Caco-2 (cell line): ENCODE data around the gene GPR6. TPM values are rescaled to one million over a fixed set of nuclear protein-coding genes. Genes with fewer than 3 reads are reported as not detected.

Experiments used
- BruUV-seq: library from RNA; stranded (reverse); fragments of 400-500 nt; replicated peaks from 2 replicates; lab custom pipeline; 2021; lab: Mats Ljungman, UMichigan
- CTCF ChIA-PET: fragments of 300-600 bp; sonication (Branson Sonifier 250); formaldehyde crosslinking; loops from one replicate; lab custom pipeline; 2022; ENCODE audit warnings: antibody characterized with exemption; lab: Charles Lee
- POLR2A ChIA-PET: fragments of 300-600 bp; sonication (Branson Sonifier 250); formaldehyde crosslinking; loops from one replicate; lab custom pipeline; 2022; ENCODE audit warnings: antibody characterized with exemption; lab: Charles Lee
- DNase-seq, 2 experiments: peaks; one replicate each; pipeline versions ENCODE4 v3.0.0 to v3.0.0-alpha.2; 2020 to 2022
- H3K27me3 ChIP-seq: replicated peaks from 2 replicates; pipeline ENCODE4 v1.6.0; 2011; ENCODE audit warnings: low read length; ENCODE audit not compliant: control insufficient read depth, insufficient read depth
- H3K36me3 ChIP-seq: 2 replicates; pipeline ENCODE4 v1.5.1; 2011; ENCODE audit warnings: low read length; ENCODE audit not compliant: control insufficient read depth, insufficient read depth
- H3K4me1 ChIP-seq: fragments of 250-450 bp; sonication (Bioruptor Pico); 2 replicates; pipeline ENCODE4 v1.5.1; 2020; ENCODE audit warnings: mild to moderate bottlenecking
- H3K4me3 ChIP-seq: 2 replicates; pipeline ENCODE4 v1.5.1; 2011; ENCODE audit warnings: low read depth, mild to moderate bottlenecking, control low read depth, low read length
- H3K9me3 ChIP-seq: fragments of 250-450 bp; sonication (Bioruptor Pico); 2 replicates; pipeline ENCODE4 v1.5.1; 2020; ENCODE audit warnings: mild to moderate bottlenecking, moderate library complexity
- H3K27ac Mint-ChIP-seq: one replicate; pipeline ENCODE4 v1.8.0; 2022; ENCODE audit warnings: mixed read lengths; ENCODE audit not compliant: unreplicated experiment
- H3K27me3 Mint-ChIP-seq: one replicate; pipeline ENCODE4 v1.8.0; 2022; ENCODE audit warnings: mixed read lengths; ENCODE audit not compliant: insufficient read depth, unreplicated experiment
- H3K36me3 Mint-ChIP-seq: one replicate; pipeline ENCODE4 v1.8.0; 2022; ENCODE audit warnings: mild to moderate bottlenecking, mixed read lengths; ENCODE audit not compliant: insufficient read depth, unreplicated experiment
- H3K4me1 Mint-ChIP-seq: one replicate; pipeline ENCODE4 v1.8.0; 2022; ENCODE audit warnings: low read depth, mixed read lengths; ENCODE audit not compliant: unreplicated experiment
- H3K4me3 Mint-ChIP-seq: one replicate; pipeline ENCODE4 v1.8.0; 2022; ENCODE audit warnings: mild to moderate bottlenecking, moderate library complexity, mixed read lengths; ENCODE audit not compliant: unreplicated experiment
- H3K9me3 Mint-ChIP-seq: one replicate; pipeline ENCODE4 v1.8.0; 2022; ENCODE audit warnings: mixed read lengths; ENCODE audit not compliant: unreplicated experiment
- CTCF ChIP-seq, 2 experiments: fragments of 200-600 bp in 1 of 2; IDR thresholded peaks; 1 replicate in 1 of 2; 2 replicates in 1 of 2; pipeline versions ENCODE4 v1.5.1 to v1.8.0; 2011 to 2022; ENCODE audit warnings: antibody characterized with exemption in 1 of 2, control low read depth in 1 of 2, inconsistent platforms in 1 of 2, low read depth in 1 of 2, low read length in 1 of 2, mild to moderate bottlenecking in 1 of 2, moderate library complexity in 1 of 2; ENCODE audit not compliant: insufficient read depth in 1 of 2, severe bottlenecking in 1 of 2, unreplicated experiment in 1 of 2
- intact Hi-C: fragments of 100-400 bp; cut with micrococcal nuclease; formaldehyde crosslinking; loops from one replicate; pipeline ENCODE4 v1.10.0; 2022; ENCODE audit not compliant: unreplicated experiment
- total RNA-seq: library from RNA; stranded (reverse); gene quantifications from 2 replicates; pipeline ENCODE4 v1.2.3, GENCODE V29; 2022

GPR6 gene
- total RNA-seq, 1 experiment from 2014 or later = not detected

- no peaks in the 10 kb centered on the region for H3K9me3 ChIP-seq
Measured at GRCh38 chr6:110017306-110017705, 39.2 kb downstream of the GPR6 start.

GRCh38 chr6:110017946-110018345, 39.8 kb downstream of the GPR6 start:
- Histone ChIP-seq H3K4me3 (no peak overlapping the region), H3K27me3 (no peaks in the 10 kb centered on the region), H3K9me3 (no peaks in the 10 kb centered on the region), H3K4me1 (no peaks in the 10 kb centered on the region), H3K36me3 (no peaks in the 10 kb centered on the region)
- no peak overlapping the region for H3K4me3 Mint-ChIP-seq
- intact Hi-C loops = no loop called here
- no peaks in the 10 kb centered on the region for H3K9me3 Mint-ChIP-seq
- peaks cover 14% of the 10 kb centered on the region for H3K27me3 Mint-ChIP-seq
- no peaks in the 10 kb centered on the region for H3K36me3 Mint-ChIP-seq
- no peak overlapping the region for H3K27ac Mint-ChIP-seq
- TF ChIP-seq CTCF (IDR thresholded peaks at IDR 0.05; ENCODE audit: insufficient read depth in 1 of 2, low read depth in 1 of 2, low read length in 1 of 2, severe bottlenecking in 1 of 2, unreplicated experiment in 1 of 2) = no peak
- POLR2A ChIA-PET = no interaction called here
- DNase-seq = no peak
- BruUV-seq = no TSS peak
- CTCF ChIA-PET = interaction anchor here (1.5 kb wide), 1 partner anchor 22 kb away, joined by 4 read pairs; no protein-coding TSS in a partner anchor
- no peaks in the 10 kb centered on the region for H3K4me1 Mint-ChIP-seq

More at GRCh38 chr6:110017306-110017705, 39.2 kb downstream of the GPR6 start:
- no peak for TF ChIP-seq CTCF (IDR thresholded peaks at IDR 0.05; ENCODE audit: insufficient read depth in 1 of 2, low read depth in 1 of 2, low read length in 1 of 2, severe bottlenecking in 1 of 2, unreplicated experiment in 1 of 2)
- DNase-seq = no peak
- Mint-ChIP-seq H3K27ac (no peak overlapping the region), H3K27me3 (peaks cover 15% of the 10 kb centered on the region), H3K9me3 (no peaks in the 10 kb centered on the region), H3K36me3 (no peaks in the 10 kb centered on the region), H3K4me3 (no peak overlapping the region), H3K4me1 (no peaks in the 10 kb centered on the region)
- ChIA-PET CTCF (interaction anchor here (1.5 kb wide), 1 partner anchor 23 kb away, joined by 4 read pairs; no protein-coding TSS in a partner anchor), POLR2A (no interaction called here)
- Histone ChIP-seq H3K36me3 (no peaks in the 10 kb centered on the region), H3K27me3 (no peaks in the 10 kb centered on the region), H3K4me1 (no peaks in the 10 kb centered on the region), H3K4me3 (no peak overlapping the region)
- intact Hi-C loops = no loop called here
- no TSS peak for BruUV-seq

GRCh38 chr6:110018486-110018885, 40.4 kb downstream of the GPR6 start:
- DNase-seq = no peak
- Histone ChIP-seq H3K4me3 (no peak overlapping the region), H3K27me3 (no peaks in the 10 kb centered on the region), H3K36me3 (no peaks in the 10 kb centered on the region), H3K9me3 (no peaks in the 10 kb centered on the region), H3K4me1 (no peaks in the 10 kb centered on the region)
- Mint-ChIP-seq H3K27ac (no peak overlapping the region), H3K27me3 (peaks cover 12% of the 10 kb centered on the region), H3K9me3 (no peaks in the 10 kb centered on the region), H3K4me3 (no peak overlapping the region), H3K36me3 (no peaks in the 10 kb centered on the region), H3K4me1 (no peaks in the 10 kb centered on the region)
- CTCF ChIA-PET = no interaction called here
- TF ChIP-seq CTCF (IDR thresholded peaks at IDR 0.05; ENCODE audit: insufficient read depth in 1 of 2, low read depth in 1 of 2, low read length in 1 of 2, severe bottlenecking in 1 of 2, unreplicated experiment in 1 of 2) = no peak
- intact Hi-C loops = no loop called here
- POLR2A ChIA-PET = no interaction called here
- BruUV-seq = no TSS peak
